K562 (cell line): ENCODE results near the gene CIAO2B. TPM values are rescaled to one million over a fixed set of nuclear protein-coding genes. Genes with fewer than 3 reads are reported as not detected.

ENCODE experiments used
- ATAC-seq: fragments of 200-7000 bp; cut with Tn5 transposase; 3 replicates; pipeline ENCODE4 v1.9.1; 2020; ENCODE audit warnings: moderate library complexity
- BruUV-seq: library from RNA; stranded (reverse); fragments of 400-500 nt; replicated peaks from 2 replicates; lab custom pipeline; 2021; lab: Mats Ljungman, UMichigan
- CTCF ChIA-PET: fragments of 300-600 bp; formaldehyde crosslinking; extraction: SDS; loops from one replicate; lab custom pipeline; 2021; ENCODE audit warnings: low intra/inter-chr PET ratio; lab: Yijun Ruan, JAX
- POLR2A ChIA-PET: fragments of 300-600, 350-650 bp; sonication (Branson Sonifier 250); formaldehyde crosslinking; extraction: SDS; loops from one replicate; lab custom pipeline; 2021; ENCODE audit warnings: antibody characterized with exemption, inconsistent platforms; lab: Yijun Ruan, JAX
- DNase-seq, 4 experiments: peaks; one replicate each; pipeline versions ENCODE4 v3.0.0 to v3.0.0-alpha.2; 2011 to 2018; ENCODE audit warnings: low spot score in 3 of 4, mixed read lengths in 3 of 4; ENCODE audit errors: extremely low read depth in 1 of 4
- FAIRE-seq: peaks from 2 replicates; lab custom pipeline; 2011; peaks lifted over from hg19 to GRCh38; lab: Jason Lieb, UNC
- H2AFZ ChIP-seq: 2 replicates; pipeline ENCODE4 v1.6.0; 2011; ENCODE audit warnings: low read depth, low read length, control low read depth, inconsistent platforms
- H3K27ac ChIP-seq: fragments of 200-600 bp; 3 replicates; pipeline ENCODE4 v1.8.0; 2011; ENCODE audit warnings: low read depth, mild to moderate bottlenecking, control low read depth, inconsistent platforms, low read length, moderate library complexity, mixed read lengths; ENCODE audit errors: extremely low read depth
- H3K27me3 ChIP-seq, 2 experiments: fragments of 300-600 bp in 1 of 2; 2 replicates in 1 of 2; 3 replicates in 1 of 2; pipeline versions ENCODE4 v1.6.0 to v1.8.0; 2011; ENCODE audit warnings: inconsistent platforms in 2 of 2, low read length in 2 of 2, mild to moderate bottlenecking in 1 of 2, mixed read lengths in 1 of 2, moderate library complexity in 1 of 2; ENCODE audit not compliant: control insufficient read depth in 2 of 2, insufficient read depth in 2 of 2
- H3K36me3 ChIP-seq: fragments of 300-600 bp; 3 replicates; pipeline ENCODE4 v1.8.0; 2011; ENCODE audit warnings: mild to moderate bottlenecking, low read length, inconsistent platforms; ENCODE audit not compliant: control insufficient read depth, insufficient read depth
- H3K4me1 ChIP-seq, 2 experiments: fragments of 200-600 bp in 1 of 2; replicated peaks in 1 of 2; 2 replicates in 1 of 2; 3 replicates in 1 of 2; pipeline versions ENCODE4 v1.5.1 to v1.8.0; 2011; ENCODE audit warnings: inconsistent platforms in 2 of 2, low read length in 2 of 2, mild to moderate bottlenecking in 1 of 2, mixed read lengths in 1 of 2, moderate library complexity in 1 of 2; ENCODE audit not compliant: control insufficient read depth in 2 of 2, insufficient read depth in 2 of 2
- H3K4me2 ChIP-seq: 2 replicates; pipeline ENCODE4 v1.6.1; 2011; ENCODE audit warnings: low read length, control low read depth, inconsistent platforms, mixed read lengths; ENCODE audit not compliant: insufficient read depth
- H3K4me3 ChIP-seq: fragments of 200-600 bp; sonication (generic), shearing (Covaris generic); 2 replicates; pipeline ENCODE4 v1.5.1; 2016; ENCODE audit warnings: control low read depth, inconsistent platforms
- H3K79me2 ChIP-seq: fragments of 200-600 bp; 3 replicates; pipeline ENCODE4 v1.8.0; 2011; ENCODE audit warnings: low read length, inconsistent platforms; ENCODE audit not compliant: control insufficient read depth, insufficient read depth
- H3K9ac ChIP-seq, 2 experiments: 2 replicates each; pipeline versions ENCODE4 v1.6.0 to v1.6.1; 2011; ENCODE audit warnings: low read depth in 2 of 2, low read length in 2 of 2, control low read depth in 1 of 2, inconsistent platforms in 1 of 2, mild to moderate bottlenecking in 1 of 2, mixed read lengths in 1 of 2; ENCODE audit not compliant: insufficient read depth in 1 of 2
- H3K9me1 ChIP-seq: one replicate; pipeline ENCODE4 v1.6.0; 2011; ENCODE audit warnings: inconsistent platforms, mild to moderate bottlenecking, low read length, moderate library complexity; ENCODE audit not compliant: control insufficient read depth, insufficient read depth
- H3K9me3 ChIP-seq: replicated peaks from 2 replicates; pipeline ENCODE4 v1.5.1; 2011; ENCODE audit warnings: low read depth, low read length, inconsistent platforms; ENCODE audit not compliant: control insufficient read depth, insufficient read depth
- H4K20me1 ChIP-seq: replicated peaks from 2 replicates; pipeline ENCODE4 v1.6.1; 2011; ENCODE audit warnings: low read length, inconsistent platforms, mixed read lengths; ENCODE audit not compliant: control insufficient read depth, insufficient read depth
- ARHGAP35 ChIP-seq: fragments of 450-650 bp; IDR thresholded peaks from 2 replicates; pipeline ENCODE4 v1.6.1; 2018; ENCODE audit not compliant: partially characterized antibody
- ARID4B ChIP-seq: sonication (generic); formaldehyde crosslinking; IDR thresholded peaks from 2 replicates; pipeline ENCODE4 v1.8.0; 2022; ENCODE audit warnings: mild to moderate bottlenecking, missing genetic modification reagents
- ATF7 ChIP-seq: fragments of 450-650 bp; IDR thresholded peaks from 2 replicates; pipeline ENCODE4 v1.7.1; 2014; ENCODE audit warnings: mild to moderate bottlenecking, moderate library complexity
- ELF1 ChIP-seq: fragments of 200-800 bp; sonication (Bioruptor generic); IDR thresholded peaks from 2 replicates; pipeline ENCODE4 v1.6.1; 2016; ENCODE audit warnings: missing genetic modification characterization, missing compliant biosample characterization
- ELK3 ChIP-seq: fragments of 450-650 bp; formaldehyde crosslinking; IDR thresholded peaks from 2 replicates; pipeline ENCODE4 v1.4.0; 2020; ENCODE audit warnings: mild to moderate bottlenecking
- ETV5 ChIP-seq: sonication (generic); formaldehyde crosslinking; IDR thresholded peaks from 2 replicates; pipeline ENCODE4 v1.4.0; 2020; ENCODE audit warnings: low read depth, mild to moderate bottlenecking, missing genetic modification reagents
- FUS ChIP-seq: fragments of 200-400 bp; formaldehyde crosslinking; optimal IDR thresholded peaks from 2 replicates; pipeline ENCODE3; 2017; ENCODE audit warnings: low read depth, low read length
- HOXB6 ChIP-seq: fragments of 250-450 bp; sonication (Bioruptor Pico); IDR thresholded peaks from 2 replicates; pipeline ENCODE4 v1.5.1; 2022; ENCODE audit warnings: mild to moderate bottlenecking, borderline replicate concordance
- IRF2 ChIP-seq: sonication (generic); formaldehyde crosslinking; IDR thresholded peaks from 2 replicates; pipeline ENCODE4 v1.8.1; 2022; ENCODE audit warnings: mild to moderate bottlenecking, missing genetic modification reagents
- LARP7 ChIP-seq: fragments of 450-650 bp; IDR thresholded peaks from 2 replicates; pipeline ENCODE4 v1.6.1; 2016
- MBD2 ChIP-seq: sonication (generic); IDR thresholded peaks from 2 replicates; pipeline ENCODE4 v1.6.1; 2016; ENCODE audit warnings: low read depth, borderline replicate concordance
- MED1 ChIP-seq: sonication (generic); formaldehyde crosslinking; IDR thresholded peaks from 2 replicates; pipeline ENCODE4 v1.8.1; 2023; ENCODE audit warnings: missing genetic modification reagents, borderline replicate concordance
- MIER1 ChIP-seq: fragments of 450-650 bp; IDR thresholded peaks from 2 replicates; pipeline ENCODE4 v1.6.1; 2016; ENCODE audit warnings: antibody characterized with exemption, mild to moderate bottlenecking, low read depth
- RB1 ChIP-seq: fragments of 450-650 bp; IDR thresholded peaks from 2 replicates; pipeline ENCODE4 v1.6.1; 2017; ENCODE audit warnings: low read depth, mild to moderate bottlenecking
- THRA ChIP-seq: fragments of 450-650 bp; IDR thresholded peaks from 2 replicates; pipeline ENCODE4 v1.6.1; 2017; ENCODE audit warnings: mild to moderate bottlenecking, moderate library complexity
- TSC22D4 ChIP-seq: fragments of 450-650 bp; IDR thresholded peaks from 2 replicates; pipeline ENCODE4 v1.6.1; 2016; ENCODE audit warnings: missing genetic modification characterization, missing biosample characterization, control low read depth
- WGBS: fragments of 100-300 bp; shearing (Covaris generic); methylation state at CpG from one replicate; pipeline ENCODE4 v1.1.6; 2016; ENCODE audit warnings: low coverage, mixed read lengths; ENCODE audit not compliant: insufficient coverage; ENCODE audit errors: missing lambda C conversion rate; 5-methylcytosine and 5-hydroxymethylcytosine counted together
- in situ Hi-C: fragments of 300-500 bp; cut with MboI; formaldehyde crosslinking; loops from 4 replicates; pipeline ENCODE4 v1.15.0; 2018; ENCODE audit warnings: inconsistent platforms, mixed read lengths
- intact Hi-C: fragments of 100-400 bp; cut with micrococcal nuclease; formaldehyde crosslinking; loops from 2 replicates; pipeline ENCODE4 v1.14.2; 2022
- polyA plus RNA-seq, 8 experiments: library from polyadenylated mRNA; depleted of rRNA in 4 of 8; stranded (reverse) in 5 of 8; unstranded in 3 of 8; fragments of >200 nt; fragmentation: Nextera tagmentation in 2 of 8; fragmentation: Illumina TruSeq in 1 of 8; extraction: Ambion mirVana in 2 of 8; extraction: Trizol in 1 of 8; gene quantifications; 2 replicates each; pipeline versions ENCODE4 v1.2.1 to v1.2.3, GENCODE V29; 2011 to 2014; ENCODE audit warnings: inconsistent platforms in 1 of 8, missing spikeins in 1 of 8
- total RNA-seq, 7 experiments: library from RNA; depleted of rRNA in 6 of 7; stranded (reverse); fragments of >200 nt in 6 of 7; fragmentation: Illumina TruSeq in 2 of 7; extraction: Trizol in 2 of 7; gene quantifications; 2 replicates each; pipeline versions ENCODE4 v1.2.1 to v1.2.3, GENCODE V29; 2011 to 2021; ENCODE audit warnings: low replicate concordance in 1 of 7

CIAO2B gene
- total and polyA plus RNA-seq, 9 of the 15 experiments (the other 6 are each of a cell fraction or from before 2014, with no cell fraction given): 86.8 to 182 (median 113) TPM

- Histone ChIP-seq H3K9me3 (no peaks in the 10 kb centered on the region), H3K36me3 (no peaks in the 10 kb centered on the region), H3K9ac (peak overlapping the region in 1 of 2 experiments; percentile 43; a peak in 1 of 4 replicates), H3K4me3 (no peak overlapping the region), H3K27me3 (peaks cover 0 to 5% of the 10 kb centered on the region in 2 experiments; a peak in 2 of 5 replicates), H3K4me2 (no peak overlapping the region), H3K4me1 (peaks cover 16 to 39% of the 10 kb centered on the region in 2 experiments; a peak in 4 of 5 replicates), H3K9me1 (no peaks in the 10 kb centered on the region), H4K20me1 (no peaks in the 10 kb centered on the region), H3K79me2 (no peaks in the 10 kb centered on the region), H3K27ac (no peak overlapping the region), H2AFZ (no peak overlapping the region)
- FAIRE-seq: no peak
- ChIA-PET POLR2A (interaction anchor here (1.0 kb wide), 1 partner anchor 22 kb away, joined by 3 read pairs; no protein-coding TSS in a partner anchor), CTCF (interaction anchor here (0.9 kb wide), 1 partner anchor 15 kb away, joined by 3 read pairs; no protein-coding TSS in a partner anchor)
- no peak for DNase-seq
- intact Hi-C loops: no loop called here
- 25% methylated on average over 7 of the region's 7 CpGs for WGBS
- no TSS peak for BruUV-seq
- no peak for ATAC-seq
- in situ Hi-C loops: no loop called here
- TF ChIP-seq LARP7 (no peak), ETV5 (CRISPR knock-in tag) (no peak), ATF7 (no peak), ARHGAP35 (no peak), ELF1 (tag) (no peak), MIER1 (no peak), ARID4B (CRISPR knock-in tag) (no peak), THRA (no peak), FUS (no peak), MED1 (CRISPR knock-in tag) (no peak), TSC22D4 (tag) (no peak), ELK3 (CRISPR knock-in tag) (no peak), HOXB6 (CRISPR knock-in tag) (no peak), RB1 (no peak), IRF2 (CRISPR knock-in tag) (no peak), MBD2 (no peak)
These were observed 27.0 kb downstream of the CIAO2B start for GRCh38 chr16:66906916-66907836.
